HCT116 (cell line): Measurements from ENCODE around the gene SMAD2.

Experiments used
- CBX3 ChIP-seq: IDR thresholded peaks from 2 replicates; pipeline ENCODE4 v1.6.1; 2012; ENCODE audit warnings: low read depth
- CTCF ChIP-seq, 3 experiments: fragments of 200-600 bp in 1 of 3; sonication (generic) in 1 of 3; IDR thresholded peaks in 2 of 3; conservative IDR thresholded peaks in 1 of 3; 2 replicates each; pipeline ENCODE4 v1.5.1; 2012 to 2017; ENCODE audit warnings: low read depth in 2 of 3, low read length in 2 of 3, antibody characterized with exemption in 1 of 3, borderline replicate concordance in 1 of 3, control low read depth in 1 of 3, mild to moderate bottlenecking in 1 of 3, mixed read lengths in 1 of 3, mixed run types in 1 of 3, moderate library complexity in 1 of 3; ENCODE audit not compliant: insufficient read depth in 1 of 3
- FOSL1 ChIP-seq: IDR thresholded peaks from 2 replicates; pipeline ENCODE4 v1.6.1; 2012; ENCODE audit warnings: low read depth
- POLR2A ChIP-seq: IDR thresholded peaks from 2 replicates; pipeline ENCODE4 v1.7.0; 2011; ENCODE audit warnings: borderline replicate concordance; ENCODE audit not compliant: insufficient read depth, insufficient read length; ENCODE audit errors: extremely low read depth
- POLR2AphosphoS5 ChIP-seq: IDR thresholded peaks from 2 replicates; pipeline ENCODE4 v1.6.1; 2011; ENCODE audit warnings: mild to moderate bottlenecking, low read depth, low read length, moderate library complexity
- SIN3A ChIP-seq: IDR thresholded peaks from 2 replicates; pipeline ENCODE4 v1.6.1; 2012; ENCODE audit warnings: low read depth
- TCF7L2 ChIP-seq: IDR thresholded peaks from 2 replicates; pipeline ENCODE4 v1.7.0; 2011; ENCODE audit warnings: borderline replicate concordance, inconsistent platforms; ENCODE audit not compliant: insufficient read depth, insufficient read length; ENCODE audit errors: extremely low read depth
- TF ChIP-seq, protein P1 (sequence below): IDR thresholded peaks from 2 replicates; pipeline ENCODE4 v1.6.1; 2012

GRCh38 chr18:47883771-47884413, 46.6 kb downstream of the SMAD2 start:
- no peak for TF ChIP-seq POLR2A
- TF ChIP-seq CTCF (IDR thresholded peaks at IDR 0.05 in 2 of 3, conservative IDR thresholded peaks at IDR 0.05 in 1 of 3; ENCODE audit: borderline replicate concordance in 1 of 3, insufficient read depth in 1 of 3, low read depth in 2 of 3, low read length in 2 of 3), result no peak
- no peak for TF ChIP-seq TCF7L2
- no peak for TF ChIP-seq POLR2AphosphoS5
- TF ChIP-seq, protein P1, sequence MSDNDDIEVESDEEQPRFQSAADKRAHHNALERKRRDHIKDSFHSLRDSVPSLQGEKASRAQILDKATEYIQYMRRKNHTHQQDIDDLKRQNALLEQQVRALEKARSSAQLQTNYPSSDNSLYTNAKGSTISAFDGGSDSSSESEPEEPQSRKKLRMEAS, result no peak
- no peak for TF ChIP-seq SIN3A
- TF ChIP-seq CBX3, result no peak
- TF ChIP-seq FOSL1, result no peak
